Mucosa of stomach (tissue), 1 donor: Measurements from ENCODE around the gene TTLL13.
A peak's percentile ranks its signal among the peaks of the same experiment; 100 is the strongest.

Experiments
- H3K27me3 ChIP-seq: one replicate; pipeline ENCODE4 v1.7.0; 2013; ENCODE audit warnings: mild to moderate bottlenecking, low read length; ENCODE audit not compliant: control insufficient read depth, insufficient read depth
- H3K36me3 ChIP-seq: one replicate; pipeline ENCODE4 v1.7.0; 2013; ENCODE audit warnings: low read length; ENCODE audit not compliant: control insufficient read depth, insufficient read depth
- H3K4me1 ChIP-seq: one replicate; pipeline ENCODE4 v1.7.0; 2013; ENCODE audit warnings: mild to moderate bottlenecking, low read length; ENCODE audit not compliant: control insufficient read depth, insufficient read depth
- H3K4me3 ChIP-seq: one replicate; pipeline ENCODE4 v1.7.0; 2013; ENCODE audit warnings: low read length
- H3K9ac ChIP-seq: one replicate; pipeline ENCODE4 v1.7.0; 2013; ENCODE audit warnings: mild to moderate bottlenecking, low read length, moderate library complexity
- H3K9me3 ChIP-seq: one replicate; pipeline ENCODE4 v1.7.0; 2013; ENCODE audit warnings: mild to moderate bottlenecking, low read length, moderate library complexity; ENCODE audit not compliant: control insufficient read depth
- donor health status: Pancreatic carcinoma.

Gene TTLL13, protein sequence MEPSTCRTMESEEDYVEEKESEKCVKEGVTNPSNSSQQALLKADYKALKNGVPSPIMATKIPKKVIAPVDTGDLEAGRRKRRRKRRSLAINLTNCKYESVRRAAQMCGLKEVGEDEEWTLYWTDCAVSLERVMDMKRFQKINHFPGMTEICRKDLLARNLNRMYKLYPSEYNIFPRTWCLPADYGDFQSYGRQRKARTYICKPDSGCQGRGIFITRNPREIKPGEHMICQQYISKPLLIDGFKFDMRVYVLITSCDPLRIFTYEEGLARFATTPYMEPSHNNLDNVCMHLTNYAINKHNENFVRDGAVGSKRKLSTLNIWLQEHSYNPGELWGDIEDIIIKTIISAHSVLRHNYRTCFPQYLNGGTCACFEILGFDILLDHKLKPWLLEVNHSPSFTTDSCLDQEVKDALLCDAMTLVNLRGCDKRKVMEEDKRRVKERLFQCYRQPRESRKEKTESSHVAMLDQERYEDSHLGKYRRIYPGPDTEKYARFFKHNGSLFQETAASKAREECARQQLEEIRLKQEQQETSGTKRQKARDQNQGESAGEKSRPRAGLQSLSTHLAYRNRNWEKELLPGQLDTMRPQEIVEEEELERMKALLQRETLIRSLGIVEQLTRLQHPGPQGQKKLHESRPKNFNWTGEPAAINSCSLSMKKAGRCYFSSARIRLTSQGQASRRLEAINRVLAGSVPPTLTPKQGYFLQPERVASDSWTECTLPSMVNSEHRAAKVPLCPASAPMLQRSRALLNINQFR

DNA sequence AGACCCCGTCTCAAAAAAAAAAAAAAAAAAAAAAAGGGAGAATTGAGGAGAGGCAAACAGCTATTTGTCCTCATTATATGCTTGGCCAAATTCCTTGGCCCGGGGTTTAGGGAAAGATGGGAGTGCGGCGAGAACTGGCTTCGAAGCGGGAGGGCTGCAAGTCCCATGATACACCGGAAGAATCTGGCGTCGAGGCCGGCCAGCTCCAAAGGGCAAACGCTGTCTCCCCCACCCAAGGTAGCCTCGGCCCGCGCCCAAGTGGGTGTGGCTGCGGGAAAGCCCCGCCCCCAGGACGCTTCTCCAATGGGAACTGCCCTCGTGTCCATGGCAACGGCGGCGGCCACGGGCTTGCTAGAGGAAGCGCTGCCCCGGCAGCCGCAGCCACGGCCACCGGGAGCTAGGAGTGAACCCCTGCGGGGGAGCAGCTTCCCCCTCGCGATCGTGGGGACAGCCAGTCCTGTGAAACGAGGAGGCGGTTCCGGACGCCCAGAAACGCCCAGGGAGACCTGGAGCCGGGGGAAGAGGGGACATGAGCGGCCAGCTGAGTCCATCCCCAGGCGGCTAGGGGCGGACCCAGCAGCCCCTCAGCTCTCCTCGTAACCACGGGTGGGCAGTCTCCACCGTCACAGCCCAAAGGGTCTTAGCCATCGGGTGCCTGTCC lies at the start of gene TTLL13:
Gene TTLL13 (plus strand): TSS at position 354 of the 661 bp plus-strand sequence. CDS start 1,075 bp downstream, outside the sequence.
- Histone ChIP-seq H3K4me1 (peaks cover 5% of the 10 kb centered on the region), H3K27me3 (no peaks in the 10 kb centered on the region), H3K36me3 (no peaks in the 10 kb centered on the region), H3K9me3 (no peaks in the 10 kb centered on the region), H3K9ac (peak within 1 kb of the TSS; percentile 24), H3K4me3 (peak within 1 kb of the TSS; percentile 33)

DNA sequence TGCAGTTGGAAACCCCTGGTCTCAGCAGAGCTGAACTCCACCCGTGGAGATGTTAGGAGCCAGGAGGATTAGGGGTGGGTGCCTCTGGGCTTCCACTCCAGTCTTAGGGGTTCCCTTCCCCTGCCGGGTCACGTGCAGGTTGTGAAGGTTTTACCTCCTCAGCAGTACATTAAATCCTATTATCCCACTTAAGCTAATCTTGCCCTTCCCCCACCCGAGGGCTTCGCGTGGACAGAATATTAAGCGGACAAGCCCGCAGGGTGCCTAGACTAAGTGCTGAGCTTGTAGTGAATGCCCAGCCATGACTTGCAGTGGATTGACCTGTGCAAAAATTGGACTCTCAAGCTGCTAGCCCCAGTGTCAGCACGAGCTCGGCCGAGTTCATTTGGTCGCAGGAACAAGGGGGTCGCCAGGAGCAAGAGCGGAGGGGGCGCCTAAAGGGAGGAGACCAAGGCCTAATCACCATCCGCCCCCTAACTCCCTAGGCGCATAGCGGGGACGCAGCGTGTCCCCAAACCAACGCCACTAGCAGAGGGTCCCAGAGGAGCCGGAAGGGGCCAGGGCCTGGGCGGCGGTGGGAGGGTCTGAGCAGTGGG lies 48.7 kb upstream of the TTLL13 start:
- H3K9ac ChIP-seq: peak overlapping the region; percentile 87
- peaks cover 29% of the 10 kb centered on the region for H3K4me1 ChIP-seq

DNA sequence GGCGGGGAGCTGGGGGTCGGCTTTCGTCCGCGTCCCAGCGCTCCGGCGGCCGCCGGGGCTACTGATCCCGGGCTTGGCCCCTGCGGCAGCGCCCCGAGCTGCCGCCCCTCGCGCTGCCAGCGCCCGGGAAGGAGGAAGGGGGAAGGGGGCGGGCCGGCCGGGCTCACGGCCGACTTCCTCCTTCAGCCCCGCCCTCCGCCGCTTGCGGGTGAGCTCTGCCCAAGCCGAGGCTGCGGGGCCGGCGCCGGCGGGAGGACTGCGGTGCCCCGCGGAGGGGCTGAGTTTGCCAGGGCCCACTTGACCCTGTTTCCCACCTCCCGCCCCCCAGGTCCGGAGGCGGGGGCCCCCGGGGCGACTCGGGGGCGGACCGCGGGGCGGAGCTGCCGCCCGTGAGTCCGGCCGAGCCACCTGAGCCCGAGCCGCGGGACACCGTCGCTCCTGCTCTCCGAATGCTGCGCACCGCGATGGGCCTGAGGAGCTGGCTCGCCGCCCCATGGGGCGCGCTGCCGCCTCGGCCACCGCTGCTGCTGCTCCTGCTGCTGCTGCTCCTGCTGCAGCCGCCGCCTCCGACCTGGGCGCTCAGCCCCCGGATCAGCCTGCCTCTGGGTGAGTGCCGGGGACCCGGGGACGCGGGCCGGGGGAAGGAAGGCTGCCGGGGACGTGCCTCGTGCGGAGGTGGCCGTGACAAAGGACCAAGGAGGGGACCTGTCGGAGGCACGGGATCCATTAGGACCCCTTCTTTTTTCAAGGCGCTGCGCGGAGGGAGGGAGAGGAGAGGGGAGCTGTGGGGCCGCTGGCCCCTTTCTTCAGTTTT lies 48.0 kb upstream of the TTLL13 start, which contains the start of gene SEMA4B:
Gene SEMA4B (plus strand): TSS at position 201 of the 814 bp plus-strand sequence. CDS start 249 bp downstream, at position 450.
- no peaks in the 10 kb centered on the region for H3K36me3 ChIP-seq
- peak within 1 kb of the TSS; percentile 87 for H3K9ac ChIP-seq
- peak within 1 kb of the TSS; percentile 32 for H3K4me3 ChIP-seq
- peaks cover 29% of the 10 kb centered on the region for H3K4me1 ChIP-seq
- H3K9me3 ChIP-seq: no peaks in the 10 kb centered on the region
- no peaks in the 10 kb centered on the region for H3K27me3 ChIP-seq

More for the DNA sequence above, 48.7 kb upstream of the TTLL13 start:
- H3K9me3 ChIP-seq: no peaks in the 10 kb centered on the region
- H3K27me3 ChIP-seq: no peaks in the 10 kb centered on the region
- peak overlapping the region; percentile 22 for H3K4me3 ChIP-seq
- H3K36me3 ChIP-seq: no peaks in the 10 kb centered on the region

DNA sequence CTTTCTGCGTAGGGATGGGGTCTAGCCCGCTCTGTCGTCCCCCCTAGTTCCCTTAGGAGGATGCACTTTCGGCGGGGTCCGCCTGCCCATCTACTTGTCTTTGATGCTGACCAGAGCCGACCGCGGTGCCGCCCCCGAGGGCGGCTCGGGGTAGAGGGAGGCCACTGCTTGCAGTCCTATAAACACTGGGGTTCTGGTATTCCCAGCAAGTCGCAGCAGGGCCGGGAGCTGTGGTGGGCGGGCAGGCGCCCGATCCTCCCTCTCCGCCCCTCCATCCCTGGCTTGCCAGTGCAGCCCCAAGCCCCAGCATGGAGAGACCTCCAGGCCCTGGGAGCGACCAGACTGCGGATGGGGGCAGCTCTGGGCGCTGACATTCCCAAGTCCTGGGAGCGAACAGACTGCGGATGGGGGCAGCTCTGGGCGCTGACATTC lies 47.4 kb upstream of the TTLL13 start:
- H3K36me3 ChIP-seq: no peaks in the 10 kb centered on the region
- H3K4me3 ChIP-seq: peak overlapping the region; percentile 32
- H3K4me1 ChIP-seq: peaks cover 29% of the 10 kb centered on the region
- H3K9ac ChIP-seq: peak overlapping the region; percentile 87
- no peaks in the 10 kb centered on the region for H3K27me3 ChIP-seq
- no peaks in the 10 kb centered on the region for H3K9me3 ChIP-seq

DNA sequence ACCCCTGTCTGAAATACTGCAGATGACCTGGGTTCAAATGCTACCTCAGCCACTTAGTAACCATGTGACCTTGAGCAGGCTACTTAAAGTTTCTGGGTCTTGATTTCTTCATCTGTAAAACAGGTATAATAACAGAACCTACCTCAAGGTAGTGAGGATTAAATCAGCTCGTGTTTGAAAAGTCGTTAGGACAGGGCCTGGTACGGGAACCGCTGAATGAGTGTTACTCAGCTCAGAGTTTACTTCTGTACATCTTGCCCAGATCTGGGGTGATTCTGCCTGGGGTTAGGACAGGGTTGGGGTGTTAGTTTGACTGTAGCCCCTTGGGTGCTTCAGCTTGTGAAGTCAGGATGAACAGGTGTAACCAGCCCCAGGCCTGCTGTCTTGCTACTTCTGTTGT lies 46.4 kb upstream of the TTLL13 start:
- Histone ChIP-seq H3K9me3 (no peaks in the 10 kb centered on the region), H3K9ac (peak overlapping the region; percentile 87), H3K4me1 (peaks cover 29% of the 10 kb centered on the region), H3K27me3 (no peaks in the 10 kb centered on the region), H3K4me3 (peak overlapping the region; percentile 32), H3K36me3 (no peaks in the 10 kb centered on the region)

DNA sequence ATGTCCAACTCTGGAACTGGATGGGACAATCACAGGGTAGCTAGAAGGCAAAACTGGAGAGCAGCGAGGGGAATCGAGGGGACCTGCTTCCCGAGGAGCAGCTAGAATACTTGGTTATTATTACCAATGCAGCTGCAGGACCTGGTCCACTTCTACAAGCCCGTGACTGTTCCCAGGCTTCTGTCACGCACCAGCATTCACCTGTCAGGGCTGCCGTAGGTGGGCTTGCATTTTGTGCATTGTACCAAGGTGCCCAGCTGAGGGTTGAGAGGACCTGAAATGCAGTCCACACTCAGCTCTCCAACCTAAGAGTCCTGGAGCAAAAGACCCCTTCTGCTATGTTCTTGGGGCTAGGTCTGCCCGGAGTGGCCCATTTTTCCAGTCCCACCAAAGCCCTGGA lies 45.9 kb upstream of the TTLL13 start:
- peak overlapping the region; percentile 87 for H3K9ac ChIP-seq
- H3K9me3 ChIP-seq: no peaks in the 10 kb centered on the region
- no peaks in the 10 kb centered on the region for H3K27me3 ChIP-seq
- H3K36me3 ChIP-seq: no peaks in the 10 kb centered on the region
- H3K4me1 ChIP-seq: peaks cover 29% of the 10 kb centered on the region
- no peak overlapping the region for H3K4me3 ChIP-seq

DNA sequence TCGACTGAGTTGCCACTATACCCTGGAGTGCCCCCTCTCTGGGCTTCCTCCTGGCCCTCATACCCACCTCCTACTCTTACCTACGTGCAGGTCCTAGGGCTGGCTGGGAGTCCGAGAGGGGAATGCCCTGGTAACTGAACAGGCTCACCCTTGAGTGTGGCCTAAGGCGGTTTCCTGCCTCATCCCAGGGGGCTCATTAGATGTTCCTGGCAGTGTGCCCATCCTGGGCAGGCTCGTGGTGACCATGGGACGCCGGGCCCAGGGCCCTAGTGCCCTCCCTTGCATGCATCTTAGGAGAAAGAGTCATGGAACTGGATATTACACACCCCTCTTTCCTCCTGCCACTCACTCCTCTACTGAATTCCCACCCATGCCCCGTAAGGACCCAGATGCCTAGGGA lies 45.4 kb upstream of the TTLL13 start:
- H3K4me3 ChIP-seq: no peak overlapping the region
- no peaks in the 10 kb centered on the region for H3K9me3 ChIP-seq
- H3K4me1 ChIP-seq: peaks cover 29% of the 10 kb centered on the region
- no peaks in the 10 kb centered on the region for H3K36me3 ChIP-seq
- no peaks in the 10 kb centered on the region for H3K27me3 ChIP-seq
- H3K9ac ChIP-seq: no peak overlapping the region

DNA sequence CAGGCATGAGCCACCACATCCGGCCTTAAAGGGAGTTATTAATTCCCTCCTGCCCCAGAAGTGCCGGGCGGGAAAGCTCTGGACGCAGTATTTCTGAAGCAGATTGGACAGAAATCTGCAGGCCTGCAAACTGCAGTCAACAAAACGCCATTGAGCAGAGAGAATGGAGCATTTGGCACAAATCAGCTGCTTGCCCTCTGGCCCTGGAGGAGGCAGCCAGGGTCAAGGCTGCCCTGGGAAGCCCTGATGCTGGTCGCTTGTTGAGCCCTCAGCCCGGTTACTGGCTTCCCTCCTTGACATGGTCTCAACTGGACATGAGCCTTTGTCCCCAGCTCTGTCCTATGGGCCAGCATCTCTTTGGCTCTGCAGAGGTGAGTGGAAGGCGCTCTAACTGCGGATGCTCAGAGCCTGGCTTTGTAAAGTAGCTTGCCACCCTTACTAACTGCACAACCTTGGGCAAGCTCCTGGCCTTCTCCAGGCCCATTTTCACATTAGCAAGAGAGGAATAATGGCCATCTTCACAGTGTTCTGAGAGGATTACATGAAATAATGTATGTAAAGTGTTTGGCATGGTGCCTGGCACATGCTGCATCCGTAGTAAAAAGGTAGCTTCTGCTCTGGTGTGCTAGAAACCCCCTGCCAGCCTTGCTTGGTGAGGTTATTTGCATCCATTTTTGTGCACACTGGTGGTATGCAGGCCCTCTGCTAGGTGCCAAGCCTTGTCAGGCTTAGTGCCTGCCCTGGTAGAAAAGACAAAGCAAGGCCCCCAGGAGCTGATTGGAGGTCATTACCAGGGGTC lies 44.1 kb upstream of the TTLL13 start:
- no peaks in the 10 kb centered on the region for H3K9me3 ChIP-seq
- no peaks in the 10 kb centered on the region for H3K27me3 ChIP-seq
- no peak overlapping the region for H3K4me3 ChIP-seq
- peaks cover 39% of the 10 kb centered on the region for H3K4me1 ChIP-seq
- H3K9ac ChIP-seq: no peak overlapping the region
- H3K36me3 ChIP-seq: no peaks in the 10 kb centered on the region

DNA sequence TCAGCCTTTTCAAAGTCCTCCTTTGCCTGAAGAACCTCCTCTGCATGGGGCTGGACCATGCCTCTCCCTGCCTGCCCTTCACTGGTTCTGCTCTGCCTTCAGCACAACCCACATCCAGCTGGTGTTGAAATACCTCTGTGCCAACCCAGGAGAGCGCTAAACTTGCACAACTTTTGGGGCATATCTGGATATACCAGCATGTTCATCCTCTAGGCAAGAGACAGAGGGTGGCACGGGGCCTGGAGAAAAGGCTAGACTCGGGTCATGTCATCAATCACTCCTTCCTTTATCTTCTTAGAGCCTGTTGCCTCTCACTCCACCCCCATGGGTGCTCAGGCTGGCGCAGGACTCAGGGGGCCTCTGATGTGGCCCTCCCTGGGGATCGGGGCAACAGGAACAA lies 43.5 kb upstream of the TTLL13 start:
- H3K4me1 ChIP-seq: peaks cover 39% of the 10 kb centered on the region
- H3K4me3 ChIP-seq: no peak overlapping the region
- no peaks in the 10 kb centered on the region for H3K27me3 ChIP-seq
- H3K9ac ChIP-seq: no peak overlapping the region
- H3K36me3 ChIP-seq: no peaks in the 10 kb centered on the region
- H3K9me3 ChIP-seq: no peaks in the 10 kb centered on the region

DNA sequence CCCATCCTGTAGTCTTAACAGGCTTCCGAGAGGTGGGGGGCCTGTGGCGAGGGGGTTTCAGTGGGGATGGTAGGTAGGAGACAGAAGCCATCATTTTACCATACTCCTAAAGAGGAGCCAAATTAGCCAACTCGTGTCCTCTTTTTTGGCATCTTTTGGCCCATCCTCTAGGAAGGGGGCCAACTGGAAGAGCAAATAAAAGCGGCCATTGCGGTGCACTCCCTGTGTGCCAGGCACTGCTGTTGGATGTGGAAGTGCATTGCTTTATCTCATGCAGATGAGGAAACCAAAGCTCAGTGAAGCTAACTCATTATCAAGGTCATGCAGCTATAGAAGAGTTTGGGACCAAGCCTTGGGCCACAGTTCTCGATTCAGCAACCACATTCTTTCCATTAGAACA lies 42.1 kb upstream of the TTLL13 start:
- H3K9ac ChIP-seq: no peak overlapping the region
- H3K4me1 ChIP-seq: peaks cover 46% of the 10 kb centered on the region
- no peaks in the 10 kb centered on the region for H3K36me3 ChIP-seq
- no peaks in the 10 kb centered on the region for H3K27me3 ChIP-seq
- H3K4me3 ChIP-seq: no peak overlapping the region
- no peaks in the 10 kb centered on the region for H3K9me3 ChIP-seq
